MM.1S (cell line): ENCODE data around the gene UBC.
A peak's percentile ranks its signal among the peaks of the same experiment; 100 is the strongest.
"Not testable (repeated sequence)": the region's sequence is repeated elsewhere in the genome, so short reads cannot be mapped to it uniquely, and the experiment has no call there.

Experiments
- DNase-seq: peaks from one replicate; pipeline ENCODE4 v3.0.0-alpha.2; 2015
- H2AFZ ChIP-seq: fragments of 300-600 bp; sonication (generic); 2 replicates; pipeline ENCODE4 v1.6.0; 2016; ENCODE audit warnings: antibody characterized with exemption, low read length
- H3F3A ChIP-seq: fragments of 300-600 bp; sonication (generic); 2 replicates; pipeline ENCODE4 v1.6.1; 2016; ENCODE audit warnings: mild to moderate bottlenecking, antibody characterized with exemption, low read length, moderate library complexity, mixed read lengths; ENCODE audit not compliant: insufficient read depth
- H3K27ac ChIP-seq: fragments of 300-600 bp; sonication (generic); 2 replicates; pipeline ENCODE4 v1.5.1; 2016; ENCODE audit warnings: mild to moderate bottlenecking, low read length
- H3K27me3 ChIP-seq: fragments of 300-600 bp; sonication (generic); replicated peaks from 2 replicates; pipeline ENCODE4 v1.6.0; 2016; ENCODE audit warnings: low read length; ENCODE audit not compliant: insufficient read depth
- H3K36me3 ChIP-seq: fragments of 300-600 bp; sonication (generic); replicated peaks from 2 replicates; pipeline ENCODE4 v1.6.1; 2016; ENCODE audit warnings: mild to moderate bottlenecking, low read length, mixed read lengths; ENCODE audit not compliant: insufficient read depth
- H3K4me1 ChIP-seq: fragments of 300-600 bp; sonication (generic); 2 replicates; pipeline ENCODE4 v1.6.1; 2016; ENCODE audit warnings: low read length, mixed read lengths
- H3K4me2 ChIP-seq: fragments of 300-600 bp; sonication (generic); 2 replicates; pipeline ENCODE4 v1.6.0; 2016; ENCODE audit warnings: low read depth, low read length
- H3K4me3 ChIP-seq: fragments of 300-600 bp; sonication (generic); 2 replicates; pipeline ENCODE4 v1.5.1; 2016; ENCODE audit warnings: low read length, mixed read lengths
- H3K79me2 ChIP-seq: fragments of 300-600 bp; sonication (generic); 2 replicates; pipeline ENCODE4 v1.6.1; 2016; ENCODE audit warnings: mixed run types, low read length, mixed read lengths
- H3K9ac ChIP-seq: fragments of 300-600 bp; sonication (generic); 2 replicates; pipeline ENCODE4 v1.6.1; 2016; ENCODE audit warnings: low read length, mixed read lengths
- H3K9me2 ChIP-seq: fragments of 300-600 bp; sonication (generic); replicated peaks from 2 replicates; pipeline ENCODE4 v1.6.1; 2016; ENCODE audit warnings: mild to moderate bottlenecking, low read length, mixed read lengths; ENCODE audit not compliant: insufficient read depth
- H3K9me3 ChIP-seq: fragments of 300-600 bp; sonication (generic); replicated peaks from 2 replicates; pipeline ENCODE4 v1.6.1; 2016; ENCODE audit warnings: mild to moderate bottlenecking, low read length, mixed read lengths; ENCODE audit not compliant: insufficient read depth
- H4K20me1 ChIP-seq: fragments of 300-600 bp; sonication (generic); 2 replicates; pipeline ENCODE4 v1.6.1; 2016; ENCODE audit warnings: mild to moderate bottlenecking, low read length, moderate library complexity, mixed read lengths; ENCODE audit not compliant: insufficient read depth
- EZH2 ChIP-seq: fragments of 300-600 bp; sonication (generic); optimal IDR thresholded peaks from 2 replicates; pipeline ENCODE3; 2017; ENCODE audit warnings: low read depth, mild to moderate bottlenecking, antibody characterized with exemption, low read length, mixed read lengths
- EZH2phosphoT487 ChIP-seq: fragments of 300-600 bp; sonication (generic); IDR thresholded peaks from 2 replicates; pipeline ENCODE4 v1.6.1; 2018; ENCODE audit warnings: antibody characterized with exemption, low read length
- TF ChIP-seq, protein P1 (sequence below): fragments of 300-600 bp; sonication (generic); IDR thresholded peaks from 2 replicates; pipeline ENCODE4 v1.5.1; 2016; ENCODE audit warnings: antibody characterized with exemption, low read length, mixed read lengths

Gene UBC

DNA sequence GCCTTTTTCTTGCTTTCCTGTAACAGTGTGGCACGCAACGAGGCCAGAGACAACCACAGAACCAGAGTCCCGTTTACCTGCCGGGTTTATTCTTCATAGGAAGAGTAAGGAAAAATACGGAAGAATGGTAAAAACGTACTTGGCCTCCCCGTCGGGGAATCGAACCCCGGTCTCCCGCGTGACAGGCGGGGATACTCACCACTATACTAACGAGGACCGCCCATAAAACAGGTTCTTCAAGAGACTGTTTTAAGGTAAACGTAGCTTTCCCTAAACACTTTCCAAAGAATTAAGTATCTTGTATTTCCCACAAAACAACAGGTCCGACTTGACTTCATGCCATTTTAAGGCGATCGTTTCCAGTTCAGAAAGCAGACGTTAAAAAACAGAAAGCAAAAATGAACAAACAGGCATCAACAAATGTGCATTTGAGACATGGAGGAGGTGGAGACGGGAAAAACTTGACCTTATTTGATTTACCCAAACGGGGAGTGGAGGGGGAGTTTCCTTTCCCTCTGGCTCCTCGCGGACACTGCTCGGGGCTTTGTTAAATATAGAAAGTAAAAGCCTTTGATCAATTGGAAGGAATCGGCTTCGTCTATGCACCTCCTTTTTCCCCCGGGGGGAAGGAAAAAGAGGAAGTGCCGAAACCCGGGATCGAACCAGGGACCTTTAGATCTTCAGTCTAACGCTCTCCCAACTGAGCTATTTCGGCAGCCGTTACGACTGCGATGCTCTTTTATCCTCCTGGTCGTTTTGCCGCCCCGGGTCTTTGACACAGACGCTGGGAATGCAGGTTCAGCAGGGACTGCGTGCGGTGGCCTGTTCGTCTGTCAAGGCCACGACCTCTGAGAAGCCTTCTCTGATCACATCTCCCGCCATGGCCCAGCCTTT, 13.0 kb upstream of the UBC start:
- Histone ChIP-seq H3K9ac (peak overlapping the region; percentile 79), H3K79me2 (no peaks in the 10 kb centered on the region), H3K27me3 (no peaks in the 10 kb centered on the region), H3K4me3 (peak overlapping the region; percentile 78), H3K9me3 (no peaks in the 10 kb centered on the region), H2AFZ (peak overlapping the region; percentile 77), H3K9me2 (no peaks in the 10 kb centered on the region), H3K4me1 (peaks cover 3% of the 10 kb centered on the region; the same call in 1 of the 2 replicates), H4K20me1 (no peaks in the 10 kb centered on the region), H3F3A (no peaks in the 10 kb centered on the region), H3K4me2 (peak overlapping the region; percentile 67), H3K27ac (peak overlapping the region; percentile 70; the same call in 1 of the 2 replicates), H3K36me3 (no peaks in the 10 kb centered on the region)
- TF ChIP-seq EZH2, result no peak
- no peak for TF ChIP-seq EZH2phosphoT487
- TF ChIP-seq, protein P1, sequence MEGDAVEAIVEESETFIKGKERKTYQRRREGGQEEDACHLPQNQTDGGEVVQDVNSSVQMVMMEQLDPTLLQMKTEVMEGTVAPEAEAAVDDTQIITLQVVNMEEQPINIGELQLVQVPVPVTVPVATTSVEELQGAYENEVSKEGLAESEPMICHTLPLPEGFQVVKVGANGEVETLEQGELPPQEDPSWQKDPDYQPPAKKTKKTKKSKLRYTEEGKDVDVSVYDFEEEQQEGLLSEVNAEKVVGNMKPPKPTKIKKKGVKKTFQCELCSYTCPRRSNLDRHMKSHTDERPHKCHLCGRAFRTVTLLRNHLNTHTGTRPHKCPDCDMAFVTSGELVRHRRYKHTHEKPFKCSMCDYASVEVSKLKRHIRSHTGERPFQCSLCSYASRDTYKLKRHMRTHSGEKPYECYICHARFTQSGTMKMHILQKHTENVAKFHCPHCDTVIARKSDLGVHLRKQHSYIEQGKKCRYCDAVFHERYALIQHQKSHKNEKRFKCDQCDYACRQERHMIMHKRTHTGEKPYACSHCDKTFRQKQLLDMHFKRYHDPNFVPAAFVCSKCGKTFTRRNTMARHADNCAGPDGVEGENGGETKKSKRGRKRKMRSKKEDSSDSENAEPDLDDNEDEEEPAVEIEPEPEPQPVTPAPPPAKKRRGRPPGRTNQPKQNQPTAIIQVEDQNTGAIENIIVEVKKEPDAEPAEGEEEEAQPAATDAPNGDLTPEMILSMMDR, result no peak
- peak; percentile 75 for DNase-seq

DNA sequence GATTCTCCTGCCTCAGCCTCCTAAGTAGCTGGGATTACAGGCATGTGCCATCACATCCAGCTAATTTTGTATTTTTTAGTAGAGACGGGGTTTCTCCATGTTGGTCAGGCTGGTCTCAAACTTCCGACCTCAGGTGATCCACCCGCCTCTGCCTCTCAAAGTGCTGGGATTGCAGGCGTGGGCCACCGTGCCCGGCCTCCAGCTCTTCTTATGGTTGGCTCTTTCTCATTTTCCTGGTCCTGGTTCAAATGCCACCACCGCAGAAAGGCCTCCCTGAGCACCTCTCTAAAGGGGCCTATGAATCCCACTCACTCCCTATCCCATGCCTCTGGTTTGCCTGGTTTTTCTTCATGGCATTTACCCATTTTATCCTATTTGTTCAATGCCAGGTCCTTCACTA, 11.3 kb upstream of the UBC start:
- not testable (repeated sequence) for H3K79me2 ChIP-seq, H3K9me2 ChIP-seq, H3K27me3 ChIP-seq, DNase-seq, H3K4me1 ChIP-seq, H3K4me2 ChIP-seq, H3K36me3 ChIP-seq, H2AFZ ChIP-seq, H4K20me1 ChIP-seq, H3K4me3 ChIP-seq, H3K9me3 ChIP-seq, H3K9ac ChIP-seq, H3K27ac ChIP-seq
- H3F3A ChIP-seq, result peaks cover 16% of the 10 kb centered on the region

DNA sequence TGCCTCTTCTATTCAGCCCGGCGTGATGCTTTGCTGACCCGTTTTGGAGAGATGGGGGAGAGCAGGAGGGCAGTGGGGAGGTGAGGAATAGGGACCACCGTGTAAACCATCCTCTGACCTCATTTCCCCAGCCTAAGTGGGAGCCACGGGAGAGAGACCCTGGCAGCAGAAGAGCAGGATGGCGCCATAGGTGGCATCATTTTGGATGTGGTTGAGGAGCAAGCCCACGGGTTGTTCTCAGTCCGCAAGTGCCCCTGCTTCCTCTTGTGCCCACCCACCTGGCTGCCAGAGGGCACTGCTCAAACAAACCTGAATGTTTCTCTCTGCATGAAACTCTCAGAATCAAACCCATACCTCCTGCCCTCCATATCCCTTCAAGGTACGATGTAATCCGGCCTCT, 10.7 kb upstream of the UBC start:
- no peak for DNase-seq

More for the DNA sequence above, 10.7 kb upstream of the UBC start:
- Histone ChIP-seq H2AFZ (no peak overlapping the region), H3K27ac (no peak overlapping the region), H3K9ac (no peak overlapping the region), H3K9me2 (no peaks in the 10 kb centered on the region), H3K4me1 (peaks cover 9% of the 10 kb centered on the region), H3K4me3 (no peak overlapping the region), H3K27me3 (no peaks in the 10 kb centered on the region), H3K36me3 (no peaks in the 10 kb centered on the region), H3K9me3 (no peaks in the 10 kb centered on the region), H3K79me2 (no peaks in the 10 kb centered on the region), H3K4me2 (no peak overlapping the region), H3F3A (peaks cover 22% of the 10 kb centered on the region), H4K20me1 (no peaks in the 10 kb centered on the region)
- TF ChIP-seq EZH2 (no peak), EZH2phosphoT487 (no peak)
- TF ChIP-seq, protein P1, result no peak
